Activated CD4-positive, alpha-beta T cell treated with anti-CD3 and anti-CD28 coated beads, Interleukin-2, amount 50 U/mL, for 16 hours (primary cell): ENCODE measurements around the gene JARID2.

Experiments used
- DNase-seq: peaks from one replicate; pipeline ENCODE4 v3.0.0-alpha.2; 2020

JARID2 gene

DNA sequence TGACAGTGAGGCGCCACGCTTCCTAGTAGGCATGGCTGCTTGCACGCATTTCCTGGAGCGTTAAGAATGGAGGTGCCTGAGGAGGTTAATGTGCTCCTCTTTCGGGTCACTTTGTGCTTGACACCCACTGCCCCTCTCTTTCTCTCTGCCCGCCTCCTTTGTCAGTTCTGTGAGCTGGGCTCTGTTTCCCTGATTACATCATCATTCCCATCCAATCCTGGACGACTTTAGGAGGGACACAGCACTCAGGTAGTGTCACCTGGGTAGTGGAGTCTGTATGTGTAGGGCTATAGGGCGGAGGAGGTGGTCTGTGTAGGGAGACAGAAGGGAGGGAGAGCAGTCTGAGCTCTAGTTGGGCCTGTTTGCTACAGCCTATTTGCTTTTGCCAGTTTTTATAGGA, 136.8 kb downstream of the JARID2 start:
- no peak for DNase-seq

DNA sequence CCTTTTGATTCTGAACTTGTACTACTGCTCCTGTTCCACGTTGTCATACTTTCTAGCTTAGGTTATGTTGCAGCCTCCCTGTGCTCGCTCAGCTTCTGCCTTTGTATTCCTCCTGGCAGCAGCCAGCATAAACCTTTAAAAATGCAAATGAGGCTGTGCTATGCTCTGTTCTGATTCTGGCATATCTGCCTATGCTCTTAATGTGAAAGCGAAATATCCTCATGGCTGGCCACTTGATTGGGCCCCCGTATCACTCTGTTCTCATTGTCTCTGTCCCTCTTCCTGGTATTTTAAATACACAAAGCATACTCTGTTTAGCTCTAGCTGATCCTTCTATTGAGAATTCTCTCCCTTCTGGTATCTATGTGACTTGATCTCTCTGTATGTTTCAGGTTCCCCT, 139.0 kb downstream of the JARID2 start:
- DNase-seq = no peak

DNA sequence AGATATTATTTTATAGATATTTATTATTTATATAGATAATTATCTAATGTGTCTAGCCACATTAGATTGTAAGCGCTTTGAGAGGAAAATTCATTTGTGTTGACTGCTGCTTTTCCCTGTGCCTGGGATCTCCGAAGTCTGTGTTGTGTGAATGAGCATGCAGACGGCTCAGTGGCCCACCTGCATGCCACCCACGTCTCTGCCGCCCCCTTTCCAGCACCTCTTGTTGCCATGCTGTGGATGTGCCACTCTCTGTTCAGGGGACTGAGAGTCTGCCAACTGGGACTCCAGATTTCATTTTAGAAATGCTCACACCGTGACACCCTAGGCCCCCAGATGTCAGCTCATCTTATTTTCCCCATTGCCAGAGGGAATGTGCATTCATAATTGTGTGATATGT, 139.7 kb downstream of the JARID2 start:
- no peak for DNase-seq

DNA sequence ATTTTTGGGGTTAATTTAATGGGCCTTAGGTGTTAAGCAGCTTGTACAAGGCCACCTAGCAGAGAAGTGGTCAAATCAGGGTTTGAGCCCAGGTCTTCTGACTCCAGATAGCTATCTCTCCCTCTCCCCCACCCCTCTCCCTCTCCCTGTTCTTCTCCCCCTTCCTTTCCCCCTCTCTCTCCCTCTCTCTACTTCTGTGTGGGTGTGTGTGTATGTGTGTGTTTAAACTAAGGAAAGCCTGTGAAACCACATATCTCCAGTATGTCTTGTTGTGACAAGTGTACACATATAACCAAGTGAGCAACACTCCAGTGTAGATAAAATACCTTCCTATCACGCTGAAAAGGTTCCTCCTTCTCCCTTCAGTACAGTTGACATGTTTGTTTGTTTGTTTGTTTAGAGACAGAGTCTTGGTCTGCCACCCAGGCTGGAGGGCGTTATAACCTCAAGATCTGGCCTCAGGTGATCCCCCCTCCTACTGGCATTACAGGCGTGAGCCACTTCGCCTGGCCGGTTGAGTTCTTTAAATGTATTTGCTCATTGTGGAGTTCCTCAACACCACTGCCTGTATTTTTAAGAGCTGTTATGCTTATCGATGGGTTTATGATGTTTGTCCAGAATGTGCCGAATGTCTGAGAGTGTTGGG, 140.4 kb downstream of the JARID2 start:
- DNase-seq = no peak

DNA sequence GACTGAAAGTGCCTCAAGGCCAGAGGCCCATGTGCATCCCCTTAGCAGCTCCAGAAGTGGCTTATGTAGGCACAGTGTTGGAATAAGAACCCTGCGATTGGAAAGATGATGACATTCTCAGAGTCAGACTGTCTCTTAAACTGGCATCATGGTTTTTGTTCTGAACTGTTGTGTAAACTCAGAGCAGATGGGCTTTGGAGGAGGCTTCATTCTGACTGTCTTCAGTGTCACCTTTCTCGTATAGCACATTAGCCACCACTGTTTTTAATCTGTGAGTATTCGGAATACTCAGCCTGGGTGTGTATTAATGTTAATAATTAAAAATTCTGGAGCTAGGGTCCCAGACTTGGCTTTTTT, 140.9 kb downstream of the JARID2 start:
- DNase-seq = no peak

DNA sequence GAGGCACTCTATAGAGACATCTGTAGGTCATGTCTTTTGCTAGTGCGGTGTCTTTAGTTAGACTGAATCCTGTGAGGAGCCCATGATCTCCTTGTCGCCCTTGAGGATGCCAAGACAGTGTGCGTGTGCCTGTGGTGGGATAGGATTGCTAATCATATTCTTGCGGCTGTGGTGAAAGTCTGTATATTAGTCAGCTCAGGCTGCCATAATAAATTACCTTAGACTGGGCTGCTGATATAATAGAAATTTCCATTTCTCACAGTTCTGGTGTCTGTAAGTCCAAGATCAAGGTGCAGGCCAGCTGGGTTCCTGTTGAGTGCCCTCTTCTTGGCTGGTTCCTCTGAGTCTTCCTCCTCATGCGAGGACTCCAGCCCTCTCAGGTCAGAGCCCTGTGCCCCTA, 141.2 kb downstream of the JARID2 start:
- peak; percentile 79 for DNase-seq

DNA sequence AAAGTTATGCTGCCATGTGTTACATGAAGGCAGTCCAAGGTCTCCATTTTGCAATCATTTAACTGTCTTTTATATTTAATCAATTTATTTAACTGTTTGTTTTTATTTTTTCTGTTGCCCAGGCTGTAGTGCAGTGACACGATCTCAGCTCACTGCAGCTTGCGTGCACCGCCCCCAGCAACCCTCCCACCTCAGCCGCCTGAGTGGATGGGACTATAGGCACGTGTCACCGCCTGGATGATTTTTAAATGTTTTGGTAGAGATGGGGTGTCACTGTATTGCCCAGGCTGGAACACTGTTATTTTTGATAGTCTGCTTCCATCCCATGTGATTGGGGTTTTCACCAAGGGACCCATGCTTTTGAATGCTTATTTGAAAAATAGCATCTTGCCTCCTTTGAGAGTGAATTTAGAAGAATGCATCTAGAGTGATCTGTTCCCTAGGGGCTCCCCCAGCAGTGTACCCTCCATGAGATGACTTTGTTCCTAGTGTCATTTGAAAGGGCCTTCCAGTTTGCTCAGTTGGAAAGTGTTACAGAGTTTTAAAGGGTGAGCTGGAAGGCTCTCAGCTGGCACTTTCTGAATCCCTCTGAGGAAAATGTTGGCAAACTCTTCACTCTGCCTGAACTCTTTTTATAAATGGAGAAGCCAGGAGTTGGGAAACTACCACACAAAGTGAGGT, 143.4 kb downstream of the JARID2 start:
- no peak for DNase-seq

DNA sequence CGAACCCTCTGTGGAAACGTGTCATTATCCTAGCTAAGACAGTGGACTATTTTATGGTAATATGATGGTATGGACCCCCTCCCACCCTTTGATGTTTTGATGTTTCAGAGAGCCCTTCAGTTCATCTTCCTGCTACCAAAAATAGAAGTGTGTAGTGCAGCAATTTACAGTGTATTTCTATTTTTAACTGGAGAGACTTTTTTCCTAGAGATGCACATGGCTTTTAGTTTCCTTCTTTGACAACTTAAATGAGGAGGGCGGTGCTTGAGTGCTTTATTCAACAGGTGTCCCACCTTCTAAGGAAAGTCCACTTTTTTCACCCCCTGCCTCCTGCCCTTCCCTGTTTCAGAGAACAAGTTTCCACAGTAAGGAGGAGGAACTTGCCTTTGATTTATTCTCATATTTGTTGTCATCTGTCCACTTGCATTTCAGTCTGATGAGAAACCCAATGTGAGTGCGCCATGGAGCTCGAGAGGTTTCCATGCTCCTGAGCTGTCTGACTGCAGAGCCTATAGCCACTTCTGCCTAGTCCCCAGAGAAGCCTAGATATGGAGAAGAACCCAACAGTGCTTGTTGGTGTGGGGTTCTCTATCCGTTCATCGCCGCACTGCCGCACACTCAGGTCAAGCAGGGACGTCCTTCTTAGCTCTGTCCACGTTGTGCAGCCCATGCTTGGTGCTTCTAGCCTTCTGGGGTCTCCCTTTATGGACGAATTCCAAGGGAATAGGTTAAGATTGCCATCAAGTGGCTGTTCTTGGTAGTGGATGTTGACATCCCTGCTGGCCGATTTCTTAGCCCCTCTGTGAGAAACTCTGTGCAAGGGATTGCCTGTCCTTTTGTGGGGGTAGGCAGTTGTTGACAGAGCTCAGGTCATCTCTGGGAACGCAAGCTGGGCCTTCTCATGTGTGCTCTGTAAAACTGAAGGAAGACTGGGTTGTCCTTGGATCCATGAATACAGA, 144.2 kb downstream of the JARID2 start:
- no peak for DNase-seq

DNA sequence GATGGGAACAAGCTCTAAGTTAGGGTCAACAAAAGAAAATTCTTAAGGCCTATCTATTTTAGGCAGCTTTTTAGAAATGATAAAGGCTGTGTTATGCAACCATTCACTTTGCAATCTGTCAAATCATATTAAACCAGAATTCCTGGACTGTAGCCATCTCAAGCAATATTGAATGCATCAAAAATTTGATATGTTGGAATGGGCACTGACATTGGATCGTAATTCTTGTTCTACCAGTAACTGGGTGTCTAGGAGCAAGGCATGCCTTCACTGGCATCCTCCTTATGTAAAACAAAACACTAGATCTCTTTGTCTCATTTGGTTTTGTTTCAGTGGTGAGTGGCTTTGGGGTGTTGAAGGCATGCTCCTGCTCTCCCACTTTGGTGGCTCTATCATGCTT, 145.6 kb downstream of the JARID2 start:
- DNase-seq = no peak

DNA sequence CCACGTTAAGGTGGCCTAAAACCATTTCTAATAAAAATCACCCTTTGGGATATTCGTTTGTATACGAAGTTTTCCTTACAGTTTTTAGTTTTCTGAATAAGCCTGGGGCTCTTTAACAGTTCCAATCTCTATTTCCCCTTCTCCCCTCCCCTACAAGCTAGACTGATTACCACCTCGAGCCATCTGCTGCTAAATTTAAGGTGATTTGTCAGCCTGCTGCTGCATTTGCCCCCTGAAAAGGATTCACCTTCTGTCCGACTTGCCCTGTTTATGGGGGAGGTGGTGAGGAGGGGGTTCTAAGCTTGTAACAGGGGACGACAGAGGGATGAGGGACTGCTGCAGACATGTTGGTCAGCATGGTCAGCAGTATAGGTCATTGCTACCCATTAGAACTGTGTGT, 146.3 kb downstream of the JARID2 start:
- no peak for DNase-seq

DNA sequence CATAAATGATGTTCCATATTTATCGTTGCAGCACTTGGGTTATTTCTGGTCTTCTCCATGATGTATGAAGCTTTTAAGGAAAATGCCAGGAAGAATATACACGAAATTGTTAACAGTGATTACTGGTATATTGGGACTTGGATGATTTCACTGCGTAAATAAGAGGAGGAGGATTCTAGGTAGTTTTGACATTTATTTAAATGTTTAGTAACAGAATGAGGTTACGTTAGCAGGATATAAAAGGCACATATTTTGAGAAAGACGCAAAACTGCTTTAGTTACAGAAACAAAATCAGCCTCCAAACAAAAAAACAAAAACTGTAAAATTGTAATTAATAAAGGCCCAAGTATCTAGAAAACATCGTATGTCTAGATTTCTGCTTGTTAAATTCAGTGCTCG, 147.7 kb downstream of the JARID2 start:
- no peak for DNase-seq

DNA sequence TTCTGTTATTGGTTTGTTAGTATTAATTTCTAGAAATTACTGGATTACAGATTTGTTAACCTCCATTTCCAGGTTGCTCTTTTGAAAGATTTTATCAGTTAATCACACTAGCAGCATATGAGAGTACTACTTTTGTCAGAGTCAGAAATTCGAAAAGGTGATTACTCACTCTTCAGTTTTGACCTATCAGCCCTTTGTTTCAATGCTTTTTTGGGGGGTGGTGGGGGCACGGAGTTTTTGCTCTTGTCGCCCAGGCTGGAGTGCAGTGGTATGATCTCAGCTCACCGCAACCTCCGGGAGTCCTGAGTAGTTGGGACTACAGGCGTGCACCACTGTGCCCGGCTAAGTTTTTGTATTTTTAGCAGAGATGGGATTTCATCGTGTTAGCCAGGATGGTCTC, 149.2 kb downstream of the JARID2 start:
- peak; percentile 57 for DNase-seq

DNA sequence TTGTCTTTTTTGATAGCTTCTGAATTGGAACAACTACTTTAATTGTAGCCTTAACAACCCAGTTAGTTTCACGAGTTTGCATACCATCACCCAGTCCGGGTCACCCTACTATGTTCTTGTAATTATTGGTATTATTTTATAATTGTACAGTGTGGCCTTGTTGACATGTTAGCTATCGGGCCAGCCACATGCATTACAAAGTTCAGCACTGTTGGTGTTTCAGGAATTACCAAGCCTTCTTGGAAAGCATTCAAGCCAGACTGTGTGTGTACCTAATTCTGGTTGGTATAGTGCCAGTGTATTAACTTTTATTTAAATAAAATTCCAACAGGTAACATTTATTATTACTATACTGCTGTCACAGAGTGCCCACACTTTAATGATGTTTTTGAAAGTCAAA, 150.9 kb downstream of the JARID2 start:
- DNase-seq = no peak

DNA sequence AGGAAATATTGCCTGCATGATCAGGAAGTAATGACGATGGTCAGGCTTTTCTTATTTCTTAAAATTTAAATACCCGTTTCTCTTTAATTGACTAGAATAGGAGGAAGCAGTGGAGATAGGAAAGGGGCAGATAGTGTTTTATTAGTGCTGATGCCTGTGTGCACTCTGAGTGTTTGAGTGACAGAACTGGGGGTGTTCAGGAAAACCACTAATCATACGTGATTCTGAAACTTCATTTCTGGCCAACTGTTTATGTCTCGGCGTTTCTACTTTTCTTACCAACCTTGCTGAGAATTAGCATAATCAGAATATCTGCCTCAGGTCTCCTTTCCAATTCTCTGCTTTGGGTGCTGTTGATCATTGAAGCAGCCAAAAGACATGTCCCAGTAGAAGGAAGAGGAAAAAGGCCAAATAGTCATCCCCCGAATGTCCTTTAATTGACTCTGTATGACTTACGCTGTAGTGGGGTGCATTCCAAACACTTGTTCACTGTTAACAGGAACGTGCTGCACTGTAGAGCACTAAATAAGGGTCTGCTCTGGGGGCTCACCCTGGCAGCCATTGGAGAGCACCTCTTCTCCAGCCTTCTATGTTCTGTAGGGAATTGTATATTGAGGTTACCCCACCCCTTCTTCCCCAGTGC, 152.9 kb downstream of the JARID2 start:
- DNase-seq = peak; percentile 62

DNA sequence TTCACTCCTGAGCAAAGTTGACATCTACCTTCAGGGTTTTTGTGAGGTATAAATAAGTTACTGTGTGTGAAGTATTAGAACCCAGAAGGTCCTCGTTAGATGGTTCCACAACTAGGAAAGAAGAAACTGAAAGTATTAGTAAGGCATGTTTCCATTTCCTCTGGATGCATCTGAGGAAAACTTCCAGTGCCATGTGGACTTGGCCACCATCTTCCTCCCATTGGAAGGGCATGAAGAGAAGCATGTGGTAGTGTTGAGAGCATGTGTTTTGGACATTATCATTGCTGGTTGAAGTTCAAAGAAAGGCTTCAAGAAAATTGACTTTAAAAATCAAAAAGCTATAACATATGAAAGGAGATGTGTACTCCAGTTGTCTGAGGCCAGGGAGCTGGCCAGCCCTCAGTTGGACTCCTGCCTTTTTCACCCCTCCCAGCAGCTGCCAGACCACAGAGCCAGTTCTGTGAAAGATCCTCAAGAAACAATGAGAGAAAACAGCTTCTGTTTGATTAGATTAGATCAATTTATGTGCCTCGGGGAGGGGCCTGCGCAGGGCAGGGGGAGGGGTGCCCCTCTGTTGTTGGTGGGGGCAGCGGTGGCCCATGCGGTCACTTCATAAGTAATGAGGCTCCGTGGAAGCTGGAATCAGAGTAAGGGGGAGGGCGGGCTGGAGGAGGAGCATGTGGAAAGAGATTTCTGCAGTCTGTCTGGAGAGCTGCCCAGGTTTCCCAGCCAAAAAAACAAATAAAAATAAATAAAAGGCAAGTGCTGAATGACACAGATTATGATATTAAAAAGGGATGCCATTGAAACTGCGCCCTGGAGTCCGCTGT, 154.0 kb downstream of the JARID2 start:
- no peak for DNase-seq

DNA sequence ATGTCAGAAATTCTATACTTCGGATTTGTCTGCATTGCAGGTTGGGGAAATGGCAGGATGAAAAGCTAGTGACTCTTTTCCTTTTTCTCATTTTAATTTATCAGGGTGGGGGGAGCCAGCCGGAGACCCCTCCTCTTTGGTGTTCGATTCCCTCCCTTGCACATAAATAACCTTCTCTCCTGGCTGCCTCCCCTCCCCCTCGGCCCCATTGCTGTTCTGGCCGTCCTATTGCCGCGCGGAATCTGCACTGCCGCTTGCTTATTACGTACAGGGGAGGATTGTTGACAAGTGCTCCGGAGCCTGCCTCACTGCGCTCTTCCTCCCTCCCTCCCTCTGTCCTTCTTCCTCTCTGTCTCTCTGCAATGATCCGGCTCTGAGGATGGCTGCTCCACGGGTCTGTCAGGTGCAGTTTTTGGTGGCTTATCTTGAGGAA, 154.7 kb downstream of the JARID2 start:
- no peak for DNase-seq

DNA sequence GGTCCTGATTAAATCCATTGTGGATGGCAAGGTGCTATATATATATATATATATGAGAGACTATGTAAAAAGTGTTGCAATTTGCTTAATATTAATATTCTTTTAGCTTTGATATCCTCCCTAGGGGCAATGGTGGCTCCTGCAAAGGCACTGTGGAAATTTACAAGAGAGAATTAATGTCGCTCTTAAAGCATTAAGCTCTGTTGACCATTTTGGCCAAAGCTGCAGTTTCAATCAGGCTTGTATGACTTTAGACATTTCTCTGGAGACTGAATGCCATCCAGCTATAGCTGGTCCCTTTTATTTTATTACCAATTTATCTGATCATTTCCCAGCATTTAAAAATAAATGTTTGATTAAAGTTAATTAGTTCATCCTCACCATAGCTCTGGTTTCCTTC, 155.3 kb downstream of the JARID2 start:
- no peak for DNase-seq

DNA sequence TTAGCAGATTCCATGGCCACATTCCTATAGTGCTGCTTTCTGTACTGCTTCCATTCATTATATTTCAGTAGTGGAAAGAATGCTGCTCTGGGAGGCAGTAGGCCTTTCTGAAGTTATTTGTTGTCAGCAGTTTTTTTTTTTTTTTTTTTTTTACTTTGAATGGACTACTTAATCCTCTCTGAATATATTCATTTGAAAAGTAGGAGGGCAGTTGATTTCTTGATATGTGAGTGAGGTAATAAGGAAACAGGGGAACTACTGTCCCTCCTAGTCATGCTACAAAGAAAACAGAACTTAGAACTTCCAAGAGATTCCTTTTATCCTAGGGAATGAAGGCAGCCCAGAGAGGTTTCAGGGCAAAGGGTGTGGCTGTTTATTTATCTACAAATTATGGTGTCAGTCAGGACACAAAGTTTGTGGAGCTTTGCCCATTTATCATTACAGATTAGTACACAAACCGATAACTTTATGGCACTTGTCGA, 155.9 kb downstream of the JARID2 start:
- no peak for DNase-seq

DNA sequence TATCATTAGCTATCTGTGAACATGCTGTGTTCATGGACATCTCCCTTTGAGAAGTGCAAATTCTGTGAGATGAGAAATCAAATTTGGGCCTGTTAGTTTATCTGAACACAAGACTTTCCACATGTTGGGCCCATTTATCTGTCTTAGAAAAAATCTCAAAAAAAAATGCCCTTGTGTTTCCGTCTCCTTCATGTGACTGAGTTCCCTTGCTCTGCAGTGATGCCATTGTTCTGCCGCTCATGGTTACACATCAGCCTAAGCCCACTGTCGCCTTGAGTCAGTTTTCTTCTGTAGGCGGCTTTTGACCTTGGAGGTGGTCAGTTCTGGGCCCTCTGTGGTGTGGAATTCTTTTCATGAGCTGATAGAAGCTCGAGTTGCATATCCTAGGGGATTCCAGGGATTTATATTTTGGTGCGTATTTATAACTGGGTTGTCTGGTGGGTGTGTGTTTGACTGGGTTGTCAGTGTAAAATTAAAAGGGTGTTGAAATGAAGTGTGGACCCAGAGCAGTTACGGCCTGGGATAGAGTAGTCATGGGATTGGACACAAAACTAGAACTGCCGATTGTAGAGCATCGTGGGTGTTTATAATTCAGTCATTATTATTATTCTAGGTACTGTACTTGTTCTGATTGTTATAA, 156.7 kb downstream of the JARID2 start:
- no peak for DNase-seq

DNA sequence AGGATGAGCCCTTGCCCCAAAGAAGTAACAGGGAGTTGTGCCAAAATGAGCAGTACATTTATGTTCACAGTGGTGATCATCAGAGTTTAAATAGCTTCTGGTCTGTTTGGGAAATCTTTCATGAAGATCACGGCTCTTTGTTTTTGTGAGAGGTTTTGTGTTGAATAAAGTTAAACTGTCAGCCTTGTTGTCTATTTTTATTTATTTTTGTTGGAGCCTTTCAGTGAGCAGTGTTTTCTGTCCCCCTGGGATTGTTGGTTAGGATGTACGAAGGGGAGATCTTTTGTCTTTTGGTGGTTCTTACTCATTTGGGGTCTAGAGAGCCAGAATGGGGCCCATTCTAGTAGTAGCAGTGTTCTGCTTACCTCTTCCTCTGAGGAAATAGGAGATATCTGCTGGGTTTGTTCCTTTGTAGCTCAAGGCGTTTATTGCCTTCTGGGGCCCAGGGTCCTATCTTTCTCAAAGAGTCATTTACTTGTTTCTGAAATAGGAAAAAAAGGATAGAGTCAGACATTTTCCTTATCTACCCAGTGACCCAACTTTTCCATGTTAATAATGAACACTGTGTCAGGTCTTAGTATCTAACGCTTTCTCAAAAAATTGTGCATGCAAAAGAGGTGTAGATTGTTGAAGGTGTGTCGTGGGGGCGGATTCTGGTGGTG, 157.4 kb downstream of the JARID2 start:
- DNase-seq = no peak

DNA sequence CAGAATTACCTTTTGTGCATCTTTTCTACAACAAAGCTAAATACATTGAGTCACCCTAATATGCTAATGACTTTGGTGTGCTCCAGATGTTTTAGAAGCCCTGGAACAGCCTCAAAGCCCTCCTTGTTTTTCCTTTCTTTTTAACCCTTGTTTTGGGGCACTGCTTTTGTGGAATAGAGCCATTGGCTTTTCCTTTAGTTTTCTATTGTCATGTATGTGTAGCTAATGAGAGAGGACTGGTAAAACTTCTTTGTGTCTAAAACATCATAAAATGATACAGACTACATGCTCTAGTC, 158.8 kb downstream of the JARID2 start:
- no peak for DNase-seq
